BLaER1 (cell line): ENCODE data around the gene TBXAS1.

Experiments used
- H3K27ac ChIP-seq: shearing (Covaris generic); formaldehyde crosslinking; 2 replicates; pipeline ENCODE4 v1.8.1; 2022
- H3K27me3 ChIP-seq: shearing (Covaris generic); formaldehyde crosslinking; 2 replicates; pipeline ENCODE4 v1.8.1; 2022
- H3K36me3 ChIP-seq: shearing (Covaris generic); formaldehyde crosslinking; 2 replicates; pipeline ENCODE4 v1.8.1; 2022
- H3K4me1 ChIP-seq: shearing (Covaris generic); formaldehyde crosslinking; 2 replicates; pipeline ENCODE4 v1.8.1; 2022
- H3K4me2 ChIP-seq: shearing (Covaris generic); formaldehyde crosslinking; 2 replicates; pipeline ENCODE4 v1.8.1; 2022
- H3K4me3 ChIP-seq: shearing (Covaris generic); formaldehyde crosslinking; 2 replicates; pipeline ENCODE4 v1.8.1; 2022
- H3K9ac ChIP-seq: shearing (Covaris generic); formaldehyde crosslinking; 2 replicates; pipeline ENCODE4 v1.8.1; 2022
- H3K9me3 ChIP-seq: shearing (Covaris generic); formaldehyde crosslinking; 2 replicates; pipeline ENCODE4 v1.8.1; 2022
- H4K20me1 ChIP-seq: shearing (Covaris generic); formaldehyde crosslinking; 2 replicates; pipeline ENCODE4 v1.8.1; 2022
- Cebpa-rat ChIP-seq: shearing (Covaris generic); IDR thresholded peaks from 2 replicates; pipeline ENCODE4 v1.8.1; 2022

Gene TBXAS1

GRCh38 chr7:139883814-139884213 is 54.8 kb downstream of the TBXAS1 start:
- Histone ChIP-seq H3K4me2 (no peak overlapping the region), H4K20me1 (no peaks in the 10 kb centered on the region), H3K27me3 (no peaks in the 10 kb centered on the region), H3K9me3 (no peaks in the 10 kb centered on the region), H3K4me1 (no peaks in the 10 kb centered on the region), H3K27ac (no peak overlapping the region), H3K36me3 (no peaks in the 10 kb centered on the region), H3K4me3 (no peak overlapping the region), H3K9ac (no peak overlapping the region)
- TF ChIP-seq Cebpa-rat, result no peak

- Histone ChIP-seq H3K9me3 (no peaks in the 10 kb centered on the region), H3K4me2 (no peak overlapping the region), H3K27ac (no peak overlapping the region), H4K20me1 (no peaks in the 10 kb centered on the region), H3K36me3 (no peaks in the 10 kb centered on the region), H3K4me1 (no peaks in the 10 kb centered on the region), H3K4me3 (no peak overlapping the region), H3K27me3 (no peaks in the 10 kb centered on the region), H3K9ac (no peak overlapping the region)
- no peak for TF ChIP-seq Cebpa-rat
Observed at GRCh38 chr7:139884441-139884840, 55.4 kb downstream of the TBXAS1 start.

- Histone ChIP-seq H3K4me3 (no peak overlapping the region), H3K36me3 (no peaks in the 10 kb centered on the region), H3K9ac (no peak overlapping the region), H4K20me1 (no peaks in the 10 kb centered on the region), H3K27me3 (no peaks in the 10 kb centered on the region), H3K4me1 (no peaks in the 10 kb centered on the region), H3K4me2 (no peak overlapping the region), H3K9me3 (no peaks in the 10 kb centered on the region), H3K27ac (no peak overlapping the region)
- TF ChIP-seq Cebpa-rat, result no peak
Observed at GRCh38 chr7:139885511-139885910, 56.4 kb downstream of the TBXAS1 start.

- H3K9me3 ChIP-seq, result no peaks in the 10 kb centered on the region
- H3K4me1 ChIP-seq, result no peaks in the 10 kb centered on the region
- H3K36me3 ChIP-seq, result no peaks in the 10 kb centered on the region
- no peaks in the 10 kb centered on the region for H3K27me3 ChIP-seq
- H3K4me3 ChIP-seq, result no peak overlapping the region
- no peaks in the 10 kb centered on the region for H4K20me1 ChIP-seq
- no peak overlapping the region for H3K4me2 ChIP-seq
- H3K9ac ChIP-seq, result no peak overlapping the region
- no peak for TF ChIP-seq Cebpa-rat
- no peak overlapping the region for H3K27ac ChIP-seq
Observed at GRCh38 chr7:139886206-139886605, 57.1 kb downstream of the TBXAS1 start.

DNA sequence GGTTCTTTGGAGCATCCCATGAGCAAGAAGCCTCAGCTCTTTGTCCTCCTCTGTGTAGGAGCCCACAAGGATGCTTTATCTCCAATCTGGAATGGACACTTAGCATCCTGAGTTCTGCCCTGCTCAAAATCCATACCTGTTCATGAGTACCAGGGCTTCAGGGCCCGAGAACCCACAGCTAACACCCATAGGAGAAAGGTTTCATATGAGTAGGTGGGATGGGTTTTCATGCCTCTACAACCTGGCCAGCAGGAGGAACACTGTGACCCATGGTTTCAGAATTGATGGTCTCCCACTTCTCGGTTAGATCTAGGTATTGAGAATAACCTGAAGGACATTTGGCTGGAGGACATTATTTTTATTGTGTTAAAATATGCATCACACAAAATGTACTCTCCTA is 57.8 kb downstream of the TBXAS1 start:
- H4K20me1 ChIP-seq, result no peaks in the 10 kb centered on the region
- H3K27ac ChIP-seq, result no peak overlapping the region
- no peaks in the 10 kb centered on the region for H3K36me3 ChIP-seq
- no peak for TF ChIP-seq Cebpa-rat
- H3K27me3 ChIP-seq, result no peaks in the 10 kb centered on the region
- no peaks in the 10 kb centered on the region for H3K9me3 ChIP-seq
- no peak overlapping the region for H3K4me3 ChIP-seq
- H3K4me1 ChIP-seq, result no peaks in the 10 kb centered on the region
- no peak overlapping the region for H3K4me2 ChIP-seq
- no peak overlapping the region for H3K9ac ChIP-seq

- H3K27ac ChIP-seq, result no peak overlapping the region
- H3K9me3 ChIP-seq, result no peaks in the 10 kb centered on the region
- H3K36me3 ChIP-seq, result no peaks in the 10 kb centered on the region
- H3K4me3 ChIP-seq, result no peak overlapping the region
- H3K4me1 ChIP-seq, result no peaks in the 10 kb centered on the region
- no peak for TF ChIP-seq Cebpa-rat
- H3K4me2 ChIP-seq, result no peak overlapping the region
- H3K27me3 ChIP-seq, result no peaks in the 10 kb centered on the region
- H3K9ac ChIP-seq, result no peak overlapping the region
- no peaks in the 10 kb centered on the region for H4K20me1 ChIP-seq
Observed at GRCh38 chr7:139887992-139888481, 59.0 kb downstream of the TBXAS1 start.

DNA sequence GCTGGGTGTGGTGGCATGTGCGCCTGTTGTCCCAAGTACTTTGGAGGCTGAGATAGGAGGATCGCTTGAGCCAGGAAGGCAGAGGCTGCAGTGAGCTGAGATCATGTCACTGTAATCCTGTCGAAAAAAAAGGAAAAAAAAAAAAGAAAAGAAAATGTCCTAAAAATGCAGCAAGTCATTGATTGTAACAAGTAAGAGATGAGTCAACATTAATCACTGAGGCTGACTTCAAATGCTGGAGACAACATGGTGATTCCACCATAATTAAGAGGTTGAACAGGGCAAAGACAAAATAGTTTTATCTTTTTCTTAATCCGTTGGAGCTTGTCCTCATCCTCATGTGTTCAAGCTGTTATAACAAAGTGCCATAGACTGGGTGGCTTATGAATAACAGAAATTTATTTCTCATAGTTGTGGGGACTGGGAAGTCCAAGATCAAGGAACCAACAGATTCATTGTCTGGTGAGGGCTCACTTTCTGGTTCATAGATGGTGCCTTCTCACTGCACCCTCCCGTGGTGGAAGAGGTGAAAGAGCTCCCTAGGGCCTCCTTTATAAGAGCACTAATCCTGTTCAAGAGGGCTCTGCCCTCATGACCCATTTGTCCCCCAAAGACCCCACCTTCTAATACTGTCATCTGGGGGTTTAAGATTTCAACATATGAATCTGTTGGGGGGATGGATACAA is 60.3 kb downstream of the TBXAS1 start:
- TF ChIP-seq Cebpa-rat, result no peak
- no peaks in the 10 kb centered on the region for H3K27me3 ChIP-seq
- H3K4me1 ChIP-seq, result peaks cover 6% of the 10 kb centered on the region; the same call in 1 of the 2 replicates
- no peak overlapping the region for H3K4me3 ChIP-seq
- H4K20me1 ChIP-seq, result no peaks in the 10 kb centered on the region
- H3K36me3 ChIP-seq, result no peaks in the 10 kb centered on the region
- H3K9me3 ChIP-seq, result no peaks in the 10 kb centered on the region
- no peak overlapping the region for H3K9ac ChIP-seq
- H3K27ac ChIP-seq, result no peak overlapping the region
- H3K4me2 ChIP-seq, result no peak overlapping the region

DNA sequence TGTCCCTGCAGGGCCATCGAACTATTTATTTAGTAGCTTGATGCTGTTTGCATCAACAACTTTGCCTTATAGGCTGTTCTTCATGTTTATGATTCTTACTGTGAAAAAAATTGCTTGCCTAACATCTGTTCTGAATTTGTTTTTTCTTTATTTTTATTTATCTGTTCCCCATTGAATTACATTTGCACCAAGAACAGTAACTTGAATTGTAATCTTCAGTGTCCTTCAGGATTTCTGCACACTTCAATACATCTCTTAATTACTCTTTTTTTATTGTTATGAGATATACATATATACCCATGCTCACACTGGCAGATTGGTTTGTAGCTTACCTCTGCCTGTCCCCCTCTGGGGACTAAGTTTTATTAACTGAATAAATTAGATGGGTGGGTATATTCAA is 64.4 kb downstream of the TBXAS1 start:
- Histone ChIP-seq H3K27ac (no peak overlapping the region), H4K20me1 (no peaks in the 10 kb centered on the region), H3K27me3 (no peaks in the 10 kb centered on the region), H3K9ac (no peak overlapping the region), H3K4me2 (no peak overlapping the region), H3K4me1 (peaks cover 6% of the 10 kb centered on the region; the same call in 1 of the 2 replicates), H3K36me3 (no peaks in the 10 kb centered on the region), H3K9me3 (no peaks in the 10 kb centered on the region), H3K4me3 (no peak overlapping the region)
- TF ChIP-seq Cebpa-rat, result no peak

GRCh38 chr7:139893999-139894398 is 64.9 kb downstream of the TBXAS1 start:
- Histone ChIP-seq H4K20me1 (no peaks in the 10 kb centered on the region), H3K36me3 (no peaks in the 10 kb centered on the region), H3K4me3 (no peak overlapping the region), H3K27ac (no peak overlapping the region), H3K9ac (no peak overlapping the region), H3K27me3 (no peaks in the 10 kb centered on the region), H3K9me3 (no peaks in the 10 kb centered on the region), H3K4me1 (peaks cover 6% of the 10 kb centered on the region; the same call in 1 of the 2 replicates), H3K4me2 (peak overlapping the region; percentile 13; the same call in 1 of the 2 replicates)
- no peak for TF ChIP-seq Cebpa-rat

- no peaks in the 10 kb centered on the region for H3K27me3 ChIP-seq
- H3K9me3 ChIP-seq, result peaks cover 1% of the 10 kb centered on the region; the same call in 1 of the 2 replicates
- H3K36me3 ChIP-seq, result no peaks in the 10 kb centered on the region
- H3K9ac ChIP-seq, result no peak overlapping the region
- H3K4me3 ChIP-seq, result no peak overlapping the region
- peaks cover 6% of the 10 kb centered on the region; the same call in 1 of the 2 replicates for H3K4me1 ChIP-seq
- no peaks in the 10 kb centered on the region for H4K20me1 ChIP-seq
- no peak for TF ChIP-seq Cebpa-rat
- no peak overlapping the region for H3K27ac ChIP-seq
- no peak overlapping the region for H3K4me2 ChIP-seq
Observed at GRCh38 chr7:139895141-139895829, 66.2 kb downstream of the TBXAS1 start.
